ENCODE data around the gene SCNN1A.

Gene SCNN1A

DNA sequence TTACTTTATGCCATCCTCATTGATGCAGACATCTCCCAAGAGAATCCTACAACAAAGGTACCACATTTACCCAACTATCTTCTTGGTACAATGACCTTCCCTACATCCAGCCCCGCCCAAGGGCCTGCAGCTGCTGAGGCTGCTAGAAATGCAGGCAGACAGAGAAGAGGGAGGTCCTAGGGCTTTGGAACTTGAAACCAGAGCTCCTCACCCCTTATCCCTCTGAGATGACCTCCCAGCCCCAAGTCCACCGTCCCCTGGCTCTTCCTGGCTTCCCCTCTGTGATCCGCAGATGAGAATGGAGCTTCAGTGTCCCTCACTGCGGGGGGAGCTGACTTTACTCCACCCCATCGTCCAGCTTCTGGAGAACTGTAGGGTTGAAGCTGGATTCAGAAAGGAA lies 31.8 kb downstream of the SCNN1A start:
- DNase-seq (ENCODE audit: low spot score): no peak
- in situ Hi-C loops (cut with MboI; ENCODE audit: low pct_unique_long_range_greater_than_20kb, low sequenced_read_pairs, unreplicated experiment): no loop called here
- TF ChIP-seq, protein P1, sequence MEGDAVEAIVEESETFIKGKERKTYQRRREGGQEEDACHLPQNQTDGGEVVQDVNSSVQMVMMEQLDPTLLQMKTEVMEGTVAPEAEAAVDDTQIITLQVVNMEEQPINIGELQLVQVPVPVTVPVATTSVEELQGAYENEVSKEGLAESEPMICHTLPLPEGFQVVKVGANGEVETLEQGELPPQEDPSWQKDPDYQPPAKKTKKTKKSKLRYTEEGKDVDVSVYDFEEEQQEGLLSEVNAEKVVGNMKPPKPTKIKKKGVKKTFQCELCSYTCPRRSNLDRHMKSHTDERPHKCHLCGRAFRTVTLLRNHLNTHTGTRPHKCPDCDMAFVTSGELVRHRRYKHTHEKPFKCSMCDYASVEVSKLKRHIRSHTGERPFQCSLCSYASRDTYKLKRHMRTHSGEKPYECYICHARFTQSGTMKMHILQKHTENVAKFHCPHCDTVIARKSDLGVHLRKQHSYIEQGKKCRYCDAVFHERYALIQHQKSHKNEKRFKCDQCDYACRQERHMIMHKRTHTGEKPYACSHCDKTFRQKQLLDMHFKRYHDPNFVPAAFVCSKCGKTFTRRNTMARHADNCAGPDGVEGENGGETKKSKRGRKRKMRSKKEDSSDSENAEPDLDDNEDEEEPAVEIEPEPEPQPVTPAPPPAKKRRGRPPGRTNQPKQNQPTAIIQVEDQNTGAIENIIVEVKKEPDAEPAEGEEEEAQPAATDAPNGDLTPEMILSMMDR (IDR thresholded peaks at IDR 0.05; ENCODE audit: extremely low read depth, insufficient read depth, missing control alignments): no peak

DNA sequence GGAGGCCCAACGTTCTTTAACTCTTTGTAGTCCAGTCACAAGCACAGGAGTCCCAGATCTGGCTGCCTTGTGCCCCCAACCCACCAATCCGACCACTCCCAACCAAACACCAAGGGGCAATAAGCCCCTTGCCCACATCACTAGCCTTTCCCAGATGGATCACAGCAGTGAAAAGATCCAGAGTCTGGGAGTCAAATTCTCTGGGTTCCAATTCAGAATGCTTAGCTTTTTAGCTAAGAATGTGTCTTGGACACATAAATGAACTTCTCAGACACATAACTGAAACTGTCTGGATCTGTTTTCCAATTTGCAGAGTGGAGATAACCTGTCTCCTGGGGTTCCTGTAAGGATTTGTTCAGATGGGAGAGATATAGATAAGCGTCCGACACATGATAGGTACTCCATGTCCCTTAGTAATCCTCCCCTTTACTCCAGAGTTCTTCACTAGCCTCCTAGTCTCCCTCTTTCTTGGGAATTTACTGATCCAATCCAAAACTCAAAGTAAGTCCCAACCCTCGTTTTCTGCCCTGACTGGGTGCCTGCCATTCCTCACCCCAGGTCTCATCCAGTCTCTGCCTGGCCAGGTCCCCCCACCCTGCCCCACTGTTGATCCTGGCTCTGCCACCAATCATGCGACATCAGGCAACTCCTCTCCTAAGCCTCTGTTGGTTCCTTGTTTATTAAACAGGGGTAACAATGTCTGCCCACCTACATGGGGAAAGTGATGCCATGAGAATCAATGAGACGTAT lies 33.0 kb downstream of the SCNN1A start:
- DNase-seq (ENCODE audit: low spot score): no peak
- in situ Hi-C loops (cut with MboI; ENCODE audit: low pct_unique_long_range_greater_than_20kb, low sequenced_read_pairs, unreplicated experiment): no loop called here
- TF ChIP-seq, protein P1 (IDR thresholded peaks at IDR 0.05; ENCODE audit: extremely low read depth, insufficient read depth, missing control alignments): no peak

DNA sequence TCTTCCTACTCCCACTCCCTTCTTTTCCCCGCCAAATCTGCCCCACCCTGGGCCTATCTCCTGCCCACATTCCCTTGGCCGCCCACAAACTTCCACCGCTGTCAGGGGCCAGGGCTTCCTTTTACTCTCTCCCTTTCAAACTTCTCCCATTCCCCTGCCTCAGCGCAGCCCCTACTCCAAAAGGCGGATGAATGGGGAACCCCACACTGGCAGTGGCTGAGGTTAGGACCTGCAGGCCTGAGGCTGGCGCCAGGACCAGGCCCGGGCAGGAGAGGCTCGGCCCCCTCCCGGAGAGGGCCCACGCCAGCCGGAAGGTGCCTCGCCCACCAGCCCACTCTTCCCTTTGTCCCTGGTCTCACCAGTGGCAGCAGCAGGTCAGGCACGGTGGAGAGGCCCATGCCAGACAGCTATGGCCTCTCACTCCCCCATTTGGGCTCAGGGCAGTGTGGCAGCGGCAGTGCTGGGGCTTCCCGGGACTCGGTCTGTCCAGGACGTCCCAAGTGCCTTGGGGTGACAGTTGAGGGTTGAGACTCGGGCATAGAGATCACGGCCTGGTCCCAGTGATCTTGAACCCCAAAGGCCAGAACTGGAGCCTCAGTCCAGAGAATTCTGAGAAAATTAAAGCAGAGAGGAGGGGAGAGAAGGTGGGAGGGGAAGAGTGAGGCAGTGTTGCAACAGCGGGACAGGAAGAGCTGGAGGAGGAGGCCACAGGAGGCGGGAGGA lies 33.8 kb downstream of the SCNN1A start, which contains the start of gene TNFRSF1A:
Gene TNFRSF1A, minus strand, starts transcription at position 660 of the 723 bp plus-strand sequence. Its CDS starts 262 bp downstream, at position 398.
- peak; percentile 60 for DNase-seq (ENCODE audit: low spot score)
- in situ Hi-C loops (cut with MboI; ENCODE audit: low pct_unique_long_range_greater_than_20kb, low sequenced_read_pairs, unreplicated experiment): no loop called here
- TF ChIP-seq, protein P1 (IDR thresholded peaks at IDR 0.05; ENCODE audit: extremely low read depth, insufficient read depth, missing control alignments): no peak

DNA sequence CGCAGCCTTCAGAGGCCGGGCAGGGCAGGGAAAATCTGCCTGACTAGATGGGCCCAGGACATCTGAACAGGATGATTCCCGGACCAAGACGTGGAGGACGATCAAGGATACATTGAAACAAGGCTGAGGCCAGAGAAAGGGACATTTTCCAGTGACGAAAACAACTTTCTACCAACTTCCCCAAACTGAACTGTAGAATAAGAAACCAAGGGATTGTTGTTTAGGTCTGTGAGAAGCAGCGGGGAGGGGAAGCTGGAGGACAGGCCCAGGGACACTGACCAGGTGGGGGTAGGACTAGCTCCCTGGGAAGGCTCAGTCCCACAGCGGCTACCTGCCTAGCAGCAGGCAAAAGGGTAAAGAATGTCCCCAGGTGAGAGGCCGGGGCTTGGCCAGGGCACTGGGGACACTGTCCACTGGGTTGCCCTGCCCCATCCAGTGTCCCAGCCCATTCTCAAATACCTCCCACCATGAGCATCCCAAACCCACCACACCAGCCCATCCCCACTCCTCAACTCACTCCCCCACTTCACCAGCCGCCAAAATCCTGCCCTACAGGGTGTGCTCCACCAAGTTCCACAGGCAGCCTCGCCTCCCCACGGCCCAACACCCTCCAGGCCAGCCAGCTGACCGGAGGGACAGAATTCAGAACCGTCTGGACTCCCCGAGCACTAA lies 34.5 kb downstream of the SCNN1A start:
- TF ChIP-seq, protein P1 (IDR thresholded peaks at IDR 0.05; ENCODE audit: extremely low read depth, insufficient read depth, missing control alignments): no peak
- DNase-seq (ENCODE audit: low spot score): no peak
- in situ Hi-C loops (cut with MboI; ENCODE audit: low pct_unique_long_range_greater_than_20kb, low sequenced_read_pairs, unreplicated experiment): no loop called here

DNA sequence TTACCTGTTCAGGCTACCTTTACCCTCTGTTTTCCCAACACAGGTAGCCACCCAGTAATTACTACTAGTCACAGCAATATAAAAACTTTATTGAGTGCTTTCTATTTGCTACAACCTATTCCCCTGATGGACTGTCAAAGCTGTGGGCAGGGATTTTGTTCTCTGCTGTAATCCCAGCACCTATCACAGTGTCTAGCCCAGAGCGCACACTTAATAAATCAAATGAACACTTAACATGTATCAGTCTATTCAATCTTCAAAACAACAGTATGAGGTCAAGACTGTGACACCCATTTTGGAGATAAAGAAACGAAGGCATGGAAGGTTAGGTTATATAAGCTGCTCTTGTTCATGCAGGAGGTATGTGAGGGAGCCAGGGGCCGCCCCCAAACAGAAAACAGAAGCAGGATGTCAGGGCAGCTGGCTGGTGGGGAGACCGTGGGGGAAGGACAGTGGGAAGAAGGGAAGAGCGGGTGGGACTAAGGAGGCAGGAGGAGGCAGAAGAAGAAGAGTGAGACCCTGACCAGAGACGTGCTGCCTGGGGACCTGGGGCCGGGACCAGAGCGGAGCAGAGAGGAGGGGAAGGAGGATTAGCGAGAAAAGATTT lies 35.2 kb downstream of the SCNN1A start:
- no peak for DNase-seq (ENCODE audit: low spot score)

More for the DNA sequence above, 35.2 kb downstream of the SCNN1A start:
- in situ Hi-C loops (cut with MboI; ENCODE audit: low pct_unique_long_range_greater_than_20kb, low sequenced_read_pairs, unreplicated experiment): no loop called here
- TF ChIP-seq, protein P1 (IDR thresholded peaks at IDR 0.05; ENCODE audit: extremely low read depth, insufficient read depth, missing control alignments): no peak

Data from GM13977 (cell line).